Measurements from ENCODE around the gene PHF5A.
A peak's percentile ranks its signal among the peaks of the same experiment; 100 is the strongest.

The PHF5A gene, protein sequence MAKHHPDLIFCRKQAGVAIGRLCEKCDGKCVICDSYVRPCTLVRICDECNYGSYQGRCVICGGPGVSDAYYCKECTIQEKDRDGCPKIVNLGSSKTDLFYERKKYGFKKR

DNA sequence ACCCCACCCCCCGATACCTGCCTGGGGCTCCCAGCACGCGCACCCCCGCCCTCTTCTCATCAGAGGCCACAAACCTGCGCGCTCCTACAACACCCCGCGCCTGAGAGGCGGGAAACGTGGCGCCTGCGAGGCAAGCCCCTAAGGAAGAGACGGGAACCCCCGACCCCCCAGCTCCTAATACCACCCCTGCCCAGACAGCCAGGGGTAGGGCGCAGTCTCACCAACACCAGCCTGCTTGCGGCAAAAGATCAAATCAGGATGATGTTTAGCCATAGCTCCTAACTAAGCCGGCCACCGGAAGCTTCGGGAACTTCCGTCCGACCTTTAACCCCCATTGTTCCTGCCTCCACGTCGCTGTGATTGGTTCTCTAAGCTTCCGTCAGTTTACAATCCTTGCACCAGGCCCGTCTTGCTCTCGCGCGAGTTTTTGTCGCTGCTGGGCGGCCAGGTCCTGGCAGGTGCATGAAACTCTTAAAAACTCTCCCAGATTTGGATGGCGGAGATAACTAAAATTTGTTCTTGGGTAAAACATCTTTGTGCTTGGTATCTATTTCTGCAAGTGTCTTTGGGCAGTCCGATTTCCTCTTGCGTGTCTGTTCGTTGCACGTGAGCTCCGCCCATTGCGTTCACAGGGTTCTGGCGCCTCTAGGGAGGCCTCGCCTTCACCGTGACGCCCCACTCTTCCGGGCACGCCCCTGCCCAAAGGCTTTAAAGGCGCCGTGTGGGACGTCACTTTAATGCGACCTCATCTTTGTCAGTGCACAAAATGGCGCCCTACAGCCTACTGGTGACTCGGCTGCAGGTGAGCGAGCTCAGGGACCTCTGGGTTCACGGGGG is at the start of gene PHF5A, which contains the start of gene ACO2:
Gene PHF5A, minus strand, starts transcription at position 312 of the 837 bp plus-strand sequence. Its CDS starts 39 bp downstream, at position 273.
Gene ACO2, plus strand, starts transcription at position 737 of the 837 bp plus-strand sequence. Its CDS starts 30 bp downstream, at position 767.
- peak; percentile 98 for DNase-seq (ENCODE audit: low read depth)

DNA sequence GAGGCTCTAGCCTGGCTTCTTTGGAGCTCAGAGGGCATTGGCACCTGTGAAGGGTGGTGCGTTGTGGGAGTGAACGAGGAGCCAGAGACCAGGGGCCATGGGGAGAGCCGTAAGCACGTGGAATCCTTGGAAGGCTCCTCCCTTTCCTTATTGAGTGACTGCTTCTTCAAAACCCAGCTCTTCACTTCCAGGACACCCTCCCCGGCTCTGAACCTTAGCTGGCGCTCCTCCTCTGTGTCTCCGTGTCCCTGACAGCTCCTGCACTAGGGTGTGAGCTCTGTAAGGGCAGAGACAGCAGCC is 49.5 kb upstream of the PHF5A start:
- no peak for DNase-seq (ENCODE audit: low read depth)

DNA sequence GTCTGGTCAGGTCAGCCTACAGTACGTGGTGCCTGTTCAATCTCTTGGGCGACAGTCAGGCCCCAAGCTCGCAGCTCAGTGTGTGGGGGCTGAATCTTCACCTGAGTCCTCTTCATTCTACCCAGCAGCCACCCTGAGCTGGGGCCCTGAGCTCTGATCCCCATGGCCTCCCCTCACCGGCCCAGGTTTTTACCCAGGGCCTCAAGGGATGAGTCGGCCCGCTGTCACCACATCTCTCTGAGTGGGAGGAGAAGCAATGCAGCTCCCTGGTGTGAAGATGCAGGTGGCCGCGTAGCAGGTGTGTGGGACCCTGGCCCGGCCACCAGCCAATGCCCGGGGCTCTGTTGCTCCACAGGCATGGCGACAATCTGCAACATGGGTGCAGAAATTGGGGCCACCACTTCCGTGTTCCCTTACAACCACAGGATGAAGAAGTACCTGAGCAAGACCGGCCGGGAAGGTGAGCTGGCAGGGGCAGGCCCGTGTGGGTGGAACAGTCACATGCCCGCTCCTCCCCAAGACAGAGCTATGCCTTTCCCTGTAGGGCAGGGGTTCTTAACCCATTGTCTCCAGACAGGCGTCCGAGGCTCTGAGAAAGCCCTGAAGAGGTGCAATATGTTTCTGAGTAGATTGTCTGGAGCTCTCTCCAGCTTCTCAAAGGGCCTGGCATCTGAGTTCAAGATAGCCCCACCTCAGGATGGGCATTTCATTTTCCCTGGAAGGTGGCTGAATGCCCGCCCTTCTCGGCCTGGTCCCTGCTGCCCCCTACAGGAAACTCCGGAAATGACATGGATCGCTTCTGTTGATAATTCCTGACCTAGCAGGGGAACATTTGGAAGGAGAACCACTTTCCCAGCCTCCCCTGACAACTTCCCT is 48.9 kb upstream of the PHF5A start:
- DNase-seq (ENCODE audit: low read depth), result peak; percentile 16

DNA sequence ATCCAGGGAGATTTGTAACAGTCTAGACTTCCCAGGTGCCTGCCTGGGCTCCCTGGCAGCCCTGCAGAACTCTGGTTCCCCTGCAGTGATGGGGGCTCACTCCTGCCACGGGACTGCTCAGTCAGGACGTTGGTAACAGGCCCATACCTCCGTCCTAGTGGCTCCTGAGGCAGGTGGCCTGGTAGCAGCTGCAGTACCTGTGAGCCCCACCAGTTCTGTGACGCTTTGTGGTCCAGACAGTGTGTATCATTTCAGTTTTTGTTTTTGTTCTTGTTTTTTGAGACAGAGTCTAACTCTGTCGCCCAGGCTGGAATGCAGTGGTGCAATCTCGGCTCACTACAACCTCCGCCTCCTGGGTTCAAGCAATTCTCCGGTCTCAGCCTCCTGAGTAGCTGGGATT is 48.0 kb upstream of the PHF5A start:
- DNase-seq (ENCODE audit: low read depth), result no peak

DNA sequence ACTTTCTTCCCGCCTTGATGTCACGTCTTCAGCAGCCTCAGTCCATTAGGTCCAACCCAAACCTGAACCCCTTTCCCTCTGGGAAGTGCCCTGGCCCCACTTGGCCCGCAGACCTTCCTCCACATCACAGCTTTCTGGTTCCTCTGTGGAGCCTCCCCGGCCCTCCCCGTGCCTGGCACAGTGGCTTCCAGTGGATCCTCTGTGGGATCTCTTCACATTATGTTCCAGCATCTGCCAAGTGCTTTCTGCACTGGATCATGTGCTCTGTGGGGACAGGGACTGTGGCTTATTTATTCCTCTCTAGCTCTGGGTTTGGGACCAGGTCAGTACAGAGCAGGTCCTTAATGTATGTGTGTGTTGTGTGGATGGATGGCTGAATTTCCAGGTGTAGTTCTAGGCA is 44.9 kb upstream of the PHF5A start:
- DNase-seq (ENCODE audit: low read depth), result no peak

DNA sequence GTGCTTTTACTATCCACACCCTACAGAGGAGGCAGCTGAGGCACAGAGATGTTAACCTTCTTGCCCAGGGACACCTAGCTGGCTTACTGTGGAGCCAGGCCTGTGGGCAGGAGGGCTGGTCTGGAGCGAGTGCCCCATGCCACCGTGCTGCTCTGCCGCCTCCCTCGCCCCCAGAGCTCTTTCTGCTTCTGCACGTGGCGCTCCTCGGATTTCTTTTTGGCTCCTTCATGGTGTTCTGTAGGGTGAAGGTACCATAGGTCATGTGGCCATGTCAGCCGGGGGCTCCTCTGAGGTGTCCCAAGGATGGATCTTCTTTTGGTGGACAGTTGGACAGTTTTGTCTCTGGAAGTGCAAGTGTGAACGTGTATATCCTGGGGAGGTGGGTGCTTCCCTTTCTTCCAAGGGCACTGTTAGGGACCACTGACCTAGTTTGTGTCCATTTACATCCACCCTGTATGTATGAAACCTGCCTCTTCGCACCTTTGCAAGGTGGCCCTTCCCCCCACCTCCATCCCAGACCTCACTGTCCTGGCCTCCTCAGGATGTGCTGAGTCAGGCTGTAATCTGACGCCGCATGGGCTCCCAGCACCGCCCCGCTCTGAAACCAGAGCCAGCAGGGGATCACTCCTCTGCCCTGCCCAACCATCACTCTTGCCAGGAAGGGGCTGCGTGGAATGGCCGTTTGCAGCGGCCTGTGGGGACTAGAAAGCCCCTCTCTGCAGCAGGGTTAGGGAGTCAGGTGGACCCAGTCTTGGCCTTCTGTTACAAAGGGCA is 44.1 kb upstream of the PHF5A start:
- DNase-seq (ENCODE audit: low read depth), result no peak

DNA sequence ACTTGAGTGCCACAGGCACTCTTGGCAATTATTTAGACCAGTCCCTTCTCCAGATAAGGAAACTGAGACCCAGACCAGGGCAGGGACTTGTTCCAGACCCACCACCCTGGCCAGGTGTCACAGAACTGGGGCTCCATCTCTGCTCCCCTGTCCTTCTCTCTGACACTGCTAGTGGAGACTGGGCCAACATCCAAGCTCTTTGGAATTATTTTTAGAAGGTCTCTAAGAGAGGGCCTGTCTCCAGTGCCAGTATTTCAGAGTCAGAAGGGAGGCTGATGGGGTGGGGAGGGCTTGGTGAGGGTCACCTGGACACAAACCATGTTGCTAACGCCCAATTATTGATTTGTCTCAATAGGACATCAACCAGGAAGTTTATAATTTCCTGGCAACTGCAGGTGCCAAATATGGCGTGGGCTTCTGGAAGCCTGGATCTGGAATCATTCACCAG is 43.1 kb upstream of the PHF5A start:
- DNase-seq (ENCODE audit: low read depth), result no peak

DNA sequence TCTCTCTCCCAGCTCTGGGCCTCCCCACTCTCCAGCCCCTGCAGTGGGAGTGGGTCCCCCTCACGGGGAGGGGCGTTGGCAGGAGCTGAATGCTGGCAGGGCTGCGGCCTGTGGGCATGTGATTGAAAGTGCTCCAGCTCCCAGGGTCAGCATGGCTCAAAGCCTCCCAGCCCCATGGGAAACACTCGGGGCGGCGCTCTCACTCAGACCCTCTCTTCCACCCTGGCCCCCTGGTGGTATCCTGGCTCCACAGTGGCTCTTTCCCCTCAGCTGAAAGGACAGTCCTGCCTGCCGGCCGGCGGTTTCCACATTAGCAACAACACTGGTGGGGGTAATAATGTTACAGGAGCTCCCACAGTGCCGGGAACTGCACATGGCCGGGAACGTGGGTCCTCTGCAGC is 40.3 kb upstream of the PHF5A start:
- DNase-seq (ENCODE audit: low read depth), result no peak

DNA sequence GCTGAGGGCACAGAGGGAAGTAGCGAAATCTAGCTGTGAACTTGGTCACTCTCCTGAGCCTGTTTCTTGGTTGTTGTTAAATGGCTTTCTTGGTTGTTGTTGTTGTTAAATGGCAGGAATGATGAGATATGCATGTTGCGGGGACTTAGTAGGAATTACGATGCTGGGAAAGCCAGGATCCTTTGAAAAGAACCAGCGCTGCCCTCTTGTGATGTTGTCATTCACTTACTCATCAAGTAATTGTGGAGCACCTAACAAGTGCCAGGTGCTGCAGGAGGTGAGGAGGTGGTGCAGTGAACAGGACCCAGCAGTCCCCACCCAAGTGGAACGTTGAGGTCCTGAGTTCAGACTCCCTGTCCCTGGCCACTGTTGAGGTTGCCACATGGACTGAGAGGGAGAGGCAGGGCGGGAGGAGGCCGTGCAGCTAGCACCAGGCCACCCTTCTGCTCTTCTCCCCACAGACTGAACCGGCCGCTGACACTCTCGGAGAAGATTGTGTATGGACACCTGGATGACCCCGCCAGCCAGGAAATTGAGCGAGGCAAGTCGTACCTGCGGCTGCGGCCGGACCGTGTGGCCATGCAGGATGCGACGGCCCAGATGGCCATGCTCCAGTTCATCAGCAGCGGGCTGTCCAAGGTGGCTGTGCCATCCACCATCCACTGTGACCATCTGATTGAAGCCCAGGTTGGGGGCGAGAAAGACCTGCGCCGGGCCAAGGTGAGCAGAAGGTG is 39.0 kb upstream of the PHF5A start:
- DNase-seq (ENCODE audit: low read depth), result no peak

DNA sequence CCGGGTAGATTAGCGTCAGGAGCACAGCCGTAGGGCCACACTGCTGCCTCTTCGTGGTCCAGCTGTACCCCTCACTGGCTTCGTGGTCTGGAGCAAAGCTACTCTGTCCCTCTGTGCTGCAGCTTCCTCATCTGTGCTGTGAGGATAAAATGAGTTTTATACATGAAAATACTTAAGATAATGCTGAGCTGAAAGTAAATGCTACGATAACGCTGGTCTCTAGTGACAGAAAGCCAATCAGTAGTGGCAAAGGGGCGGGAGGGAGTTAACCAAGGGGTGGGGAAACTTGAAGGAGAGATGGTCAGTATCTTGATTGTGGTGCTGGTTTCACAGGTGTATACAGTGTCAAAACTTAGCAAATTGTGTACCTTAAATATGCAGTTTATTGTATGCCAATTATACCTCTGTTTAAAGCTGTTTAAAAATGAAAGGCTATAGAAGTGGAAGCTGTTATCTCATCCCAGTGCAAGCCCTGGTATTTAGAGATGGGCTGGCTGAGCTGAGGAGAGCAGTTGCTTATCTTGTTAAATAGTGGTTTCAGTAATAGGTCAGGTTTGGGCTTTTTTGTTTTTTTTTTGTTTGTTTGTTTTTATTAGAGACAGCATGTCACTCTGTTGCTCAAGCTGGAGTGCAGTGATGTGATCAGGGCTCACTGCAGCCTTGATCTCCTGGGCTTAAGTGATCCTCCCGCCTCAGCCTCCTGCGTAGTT is 37.2 kb upstream of the PHF5A start:
- DNase-seq (ENCODE audit: low read depth), result no peak

DNA sequence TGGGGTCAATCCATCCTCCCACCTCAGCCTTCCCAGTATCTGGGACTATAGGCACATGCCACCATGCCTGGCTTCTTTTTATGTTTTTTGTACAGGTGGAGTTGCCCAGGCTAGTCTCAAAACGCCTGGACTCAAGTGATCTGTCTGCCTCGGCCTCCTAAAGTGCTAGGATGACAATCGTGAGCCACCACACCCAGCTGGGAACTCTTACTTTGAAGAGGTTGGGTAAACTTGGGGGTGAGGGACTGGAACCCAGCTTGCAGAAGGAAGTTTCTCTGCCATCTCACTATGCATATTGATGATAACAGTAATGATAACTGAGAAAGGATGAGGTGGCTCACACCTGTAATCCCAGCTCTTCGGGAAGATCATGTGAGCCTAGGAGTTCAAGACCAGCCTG is 36.3 kb upstream of the PHF5A start:
- no peak for DNase-seq (ENCODE audit: low read depth)

DNA sequence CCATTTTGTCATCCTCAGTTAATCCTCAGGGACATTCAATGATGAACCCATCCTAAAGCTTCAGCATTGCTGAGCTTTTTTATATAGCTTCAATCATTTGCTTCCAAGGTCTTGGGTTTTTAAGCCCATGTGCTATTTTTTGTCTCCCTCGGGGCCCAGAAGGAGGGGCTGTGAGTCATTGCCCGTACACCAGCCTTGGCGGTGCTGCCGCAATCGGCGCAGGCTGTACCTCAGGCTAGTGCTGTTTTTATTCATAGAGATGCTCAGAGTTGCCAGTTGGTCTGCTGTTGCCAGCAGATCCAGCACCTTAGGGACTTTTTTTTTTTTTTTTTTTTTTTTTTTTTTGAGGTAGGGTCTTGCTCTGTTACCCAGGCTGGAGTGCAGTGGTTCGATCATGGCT is 35.9 kb upstream of the PHF5A start:
- no peak for DNase-seq (ENCODE audit: low read depth)

DNA sequence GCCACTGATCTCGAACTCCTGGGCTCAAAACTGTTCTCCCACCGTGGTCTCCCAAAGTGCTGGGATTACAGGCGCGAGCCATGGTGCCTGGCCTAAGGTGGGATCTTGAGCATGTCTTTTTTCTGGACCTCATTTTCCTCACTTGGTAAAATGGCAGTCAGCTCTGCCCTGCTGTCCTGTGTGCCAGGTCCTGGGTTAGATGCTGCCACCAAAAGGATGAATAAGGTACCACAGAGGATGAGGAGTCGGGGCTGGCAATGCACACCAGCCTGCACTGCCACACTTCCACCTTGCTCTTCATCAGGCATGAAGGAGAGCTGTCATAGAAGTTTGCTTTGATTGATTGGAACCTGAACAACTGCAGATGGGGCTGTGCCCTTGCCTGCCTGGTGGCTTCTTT is 32.7 kb upstream of the PHF5A start:
- no peak for DNase-seq (ENCODE audit: low read depth)

DNA sequence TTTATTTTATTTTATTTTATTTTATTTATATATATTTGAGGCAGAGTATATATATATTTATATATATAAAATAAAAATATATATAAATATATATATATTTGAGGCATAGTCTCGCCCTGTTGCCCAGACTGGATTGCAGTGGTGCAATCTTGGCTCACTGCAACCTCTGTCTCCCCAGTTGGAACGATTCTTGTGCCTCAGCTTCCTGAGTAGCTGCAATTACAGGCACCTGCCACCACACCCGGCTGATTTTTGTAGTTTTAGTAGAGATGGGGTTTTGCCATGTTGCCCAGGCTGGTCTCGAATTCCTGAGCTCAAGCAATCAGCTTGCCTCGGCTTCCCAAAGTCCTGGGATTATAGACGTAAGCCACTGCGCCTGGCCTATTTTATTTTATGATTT is 31.8 kb upstream of the PHF5A start:
- no peak for DNase-seq (ENCODE audit: low read depth)

DNA sequence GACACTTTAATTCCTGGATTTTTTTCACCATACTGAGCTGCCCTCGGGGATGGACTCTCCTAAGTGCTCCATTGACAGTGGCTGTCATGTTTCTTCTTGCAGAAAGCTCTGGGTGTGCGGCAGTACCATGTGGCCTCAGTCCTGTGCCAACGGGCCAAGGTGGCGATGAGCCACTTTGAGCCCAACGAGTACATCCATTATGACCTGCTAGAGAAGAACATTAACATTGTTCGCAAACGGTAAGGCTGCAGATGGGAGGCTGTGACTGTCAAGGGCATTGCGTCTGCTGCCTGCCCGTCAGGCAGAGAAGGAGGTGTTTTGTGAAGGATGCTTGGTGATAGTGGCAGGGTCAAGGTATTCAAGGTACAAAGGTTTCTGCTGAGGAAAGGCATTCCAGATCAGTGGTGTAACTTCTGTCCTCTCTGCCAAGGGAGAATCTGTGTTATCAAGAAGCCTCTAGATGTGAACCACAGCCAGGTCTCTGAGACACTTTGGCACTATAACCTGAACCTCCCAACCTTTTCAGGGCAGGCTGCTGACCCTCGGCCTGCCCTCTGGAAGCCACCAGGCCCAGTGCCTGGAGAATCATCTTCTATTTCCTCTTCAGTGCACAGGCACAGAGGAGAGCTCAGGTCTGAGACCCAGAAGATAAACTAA is 31.3 kb upstream of the PHF5A start:
- no peak for DNase-seq (ENCODE audit: low read depth)

DNA sequence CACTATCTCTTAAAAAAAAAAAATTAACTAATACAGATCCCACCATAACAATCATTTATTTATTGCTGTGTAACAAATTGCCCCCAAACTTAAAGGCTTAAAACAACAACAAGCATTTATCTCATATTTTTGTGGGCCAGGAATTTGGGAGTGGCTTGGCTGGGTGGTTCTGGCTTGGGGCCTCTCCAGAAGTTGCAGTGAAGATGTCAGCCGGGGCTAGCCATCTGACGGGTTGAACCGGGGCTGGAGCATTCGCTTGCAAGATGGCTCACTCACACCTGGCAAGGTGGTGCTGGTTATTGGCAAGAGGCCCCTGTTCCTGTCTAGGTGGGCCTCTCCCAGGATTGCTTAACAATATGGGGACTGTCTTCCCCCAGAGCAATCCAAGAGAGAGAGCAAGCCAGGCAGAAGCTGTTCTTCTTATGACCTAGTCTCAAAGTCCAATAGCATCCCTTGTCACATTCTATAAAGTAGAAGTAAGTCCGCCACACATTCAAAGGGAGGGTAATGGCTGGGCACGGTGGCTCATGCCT is 29.9 kb upstream of the PHF5A start:
- DNase-seq (ENCODE audit: low read depth), result no peak

DNA sequence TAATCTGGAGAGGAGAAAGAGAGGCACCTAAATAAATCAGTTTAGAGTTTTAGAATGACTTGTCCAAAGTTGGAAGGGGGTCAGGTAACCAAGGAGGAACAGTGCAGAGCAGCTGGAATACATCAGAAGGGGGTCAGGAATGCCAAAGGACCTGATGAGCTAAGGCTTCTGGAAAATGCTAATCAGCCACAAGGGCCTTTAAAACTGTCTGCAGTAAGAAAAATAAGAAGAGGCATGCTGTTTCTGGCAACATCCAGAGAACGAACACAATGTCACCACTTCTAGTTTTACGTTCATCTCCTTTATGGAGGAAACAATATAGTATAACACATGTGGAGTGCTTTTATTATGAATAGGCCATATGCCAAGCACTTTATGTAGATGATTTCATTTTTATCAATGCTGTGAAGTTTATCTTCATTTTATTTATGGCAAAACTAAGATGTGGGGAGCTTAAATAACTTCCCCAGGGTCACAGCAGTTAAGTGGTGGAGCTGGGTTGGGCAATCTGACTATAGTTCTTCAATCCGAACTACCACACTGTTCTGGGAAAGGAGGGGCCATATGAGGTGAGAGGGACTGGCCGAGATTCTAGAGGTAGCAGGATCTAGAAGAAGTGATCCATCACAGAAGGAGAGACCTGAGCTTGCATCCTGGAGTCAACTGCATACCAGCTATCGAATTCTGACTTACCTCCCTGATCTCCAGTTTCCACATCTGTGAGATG is 23.0 kb upstream of the PHF5A start:
- no peak for DNase-seq (ENCODE audit: low read depth)

DNA sequence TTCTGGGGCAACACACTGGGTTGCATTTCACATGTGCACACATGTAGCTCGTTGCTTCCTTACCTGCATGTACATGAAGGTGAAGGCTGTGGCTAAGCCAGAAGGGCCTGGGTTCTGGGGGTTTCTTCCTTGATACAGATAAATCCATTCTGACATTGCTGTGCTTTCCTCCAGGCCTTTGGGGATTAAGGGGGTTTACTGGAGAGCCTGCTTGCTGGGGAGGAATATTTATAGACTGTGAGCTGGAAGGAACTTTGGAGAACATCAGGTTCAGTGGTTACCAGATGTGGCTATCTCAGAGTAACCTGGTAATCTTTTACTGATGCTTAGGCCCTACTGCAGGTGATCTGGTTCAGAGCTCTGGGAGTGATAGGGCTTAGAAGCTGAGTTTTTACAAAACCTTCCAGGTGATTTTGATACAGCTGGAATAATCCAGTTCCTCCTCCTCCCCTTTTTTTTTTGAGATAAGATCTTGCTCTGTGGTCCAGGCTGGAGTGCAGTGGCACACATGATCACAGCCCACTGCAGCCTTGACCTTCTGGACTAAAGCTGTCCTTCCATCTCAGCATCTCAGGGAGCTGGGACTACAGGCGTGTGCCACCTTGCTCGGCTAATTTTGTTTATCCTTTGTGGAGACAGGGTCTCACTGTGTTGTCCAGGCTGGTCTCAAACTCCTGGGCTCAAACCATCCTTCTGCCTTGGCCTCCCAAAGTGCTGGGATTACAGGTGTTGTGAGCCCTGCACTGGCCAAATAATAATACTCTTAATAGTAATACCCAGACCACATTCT is 20.3 kb upstream of the PHF5A start:
- no peak for DNase-seq (ENCODE audit: low read depth)

Data from stimulated activated CD8-positive, alpha-beta memory T cell treated with anti-CD3 and anti-CD28 coated beads, Interleukin-12 subunit alpha, Interleukin-12 subunit beta, amount 100 ng/mL, for 1 hour (primary cell).